Measurements from ENCODE around the gene MYO5C.

- TF ChIP-seq CTCF (IDR thresholded peaks at IDR 0.05) (no peak), POLR2A (IDR thresholded peaks at IDR 0.05) (no peak)
These were observed 137.4 kb downstream of the MYO5C start for GRCh38 chr15:52158084-52158765.

All from esophagus squamous epithelium (tissue), 4 donors.